Suprapubic skin (tissue), 4 donors: ENCODE results near the gene SETD7. TPM values are rescaled to one million over a fixed set of nuclear protein-coding genes. Genes with fewer than 3 reads are reported as not detected.

Experiments used
- DNase-seq, 2 donors: peaks; one replicate each; pipeline ENCODE4 v3.0.0-alpha.2; 2019; ENCODE audit warnings: low spot score in 2 of 2
- H3K27ac ChIP-seq: fragments of 200-600 bp; sonication (generic); one replicate; pipeline ENCODE4 v1.5.1; 2019
- H3K27me3 ChIP-seq: fragments of 200-600 bp; sonication (generic); one replicate; pipeline ENCODE4 v1.5.1; 2019
- H3K36me3 ChIP-seq: fragments of 200-600 bp; sonication (generic); one replicate; pipeline ENCODE4 v1.5.1; 2019
- H3K4me1 ChIP-seq: fragments of 200-600 bp; sonication (generic); one replicate; pipeline ENCODE4 v1.5.1; 2019
- H3K4me3 ChIP-seq: fragments of 200-600 bp; sonication (generic); one replicate; pipeline ENCODE4 v1.5.1; 2019; ENCODE audit warnings: mild to moderate bottlenecking
- H3K9me3 ChIP-seq: fragments of 200-600 bp; sonication (generic); one replicate; pipeline ENCODE4 v1.5.1; 2019
- CTCF ChIP-seq, 2 donors: fragments of 200-600 bp in 1 of 2; fragments of 450-650 bp in 1 of 2; sonication (generic) in 1 of 2; IDR thresholded peaks; one replicate each; pipeline ENCODE4 v1.5.1; 2016 to 2019; ENCODE audit warnings: antibody characterized with exemption in 2 of 2, mild to moderate bottlenecking in 1 of 2, moderate library complexity in 1 of 2
- EP300 ChIP-seq: sonication (generic); formaldehyde crosslinking; IDR thresholded peaks from one replicate; pipeline ENCODE4 v1.6.1; 2017; ENCODE audit warnings: antibody characterized with exemption
- POLR2A ChIP-seq, 2 donors: fragments of 450-650 bp; IDR thresholded peaks; one replicate each; pipeline ENCODE4 v1.6.1; 2017; ENCODE audit warnings: antibody characterized with exemption in 2 of 2, mild to moderate bottlenecking in 2 of 2, moderate library complexity in 2 of 2
- POLR2AphosphoS5 ChIP-seq, 3 donors: sonication (generic); formaldehyde crosslinking; IDR thresholded peaks; one replicate each; pipeline ENCODE4 v1.6.1; 2017; ENCODE audit warnings: antibody characterized with exemption in 3 of 3
- whole genome bisulfite sequencing: methylation state at CpG from one replicate; pipeline ENCODE4 v1.1.5; 2018; 5-methylcytosine and 5-hydroxymethylcytosine counted together
- total RNA-seq, 4 donors: library from RNA; depleted of rRNA; stranded (reverse); fragments of >200 nt; gene quantifications; one replicate each; pipeline ENCODE4 v1.1.0, GENCODE V29; 2016

The SETD7 gene
- total RNA-seq, 4 donors from 2014 or later = 41.8 to 46.6 (median 43.9) TPM

GRCh38 chr4:139574641-139575040 is 18.6 kb upstream of the SETD7 start:
- H3K4me1 ChIP-seq = no peaks in the 10 kb centered on the region
- no peaks in the 10 kb centered on the region for H3K36me3 ChIP-seq
- TF ChIP-seq POLR2AphosphoS5 (IDR thresholded peaks at IDR 0.05) = no peak
- TF ChIP-seq CTCF (IDR thresholded peaks at IDR 0.05) = no peak
- TF ChIP-seq EP300 = no peak
- no peak for TF ChIP-seq POLR2A (IDR thresholded peaks at IDR 0.05)
- no peaks in the 10 kb centered on the region for H3K27me3 ChIP-seq
- no peaks in the 10 kb centered on the region for H3K9me3 ChIP-seq
- no peak for DNase-seq
- no peak overlapping the region for H3K27ac ChIP-seq
- H3K4me3 ChIP-seq = no peak overlapping the region
- WGBS = 83% methylated on average over 3 of the region's 3 CpGs

- H3K4me3 ChIP-seq = no peak overlapping the region
- WGBS = 69% methylated on average over 8 of the region's 10 CpGs
- TF ChIP-seq POLR2AphosphoS5 (IDR thresholded peaks at IDR 0.05) (no peak), EP300 (no peak), POLR2A (IDR thresholded peaks at IDR 0.05) (no peak), CTCF (IDR thresholded peaks at IDR 0.05) (no peak)
- H3K36me3 ChIP-seq = no peaks in the 10 kb centered on the region
- no peaks in the 10 kb centered on the region for H3K4me1 ChIP-seq
- no peaks in the 10 kb centered on the region for H3K27me3 ChIP-seq
- no peak for DNase-seq
- H3K9me3 ChIP-seq = no peaks in the 10 kb centered on the region
- no peak overlapping the region for H3K27ac ChIP-seq
Observed at GRCh38 chr4:139568206-139568955, 12.4 kb upstream of the SETD7 start.

DNA sequence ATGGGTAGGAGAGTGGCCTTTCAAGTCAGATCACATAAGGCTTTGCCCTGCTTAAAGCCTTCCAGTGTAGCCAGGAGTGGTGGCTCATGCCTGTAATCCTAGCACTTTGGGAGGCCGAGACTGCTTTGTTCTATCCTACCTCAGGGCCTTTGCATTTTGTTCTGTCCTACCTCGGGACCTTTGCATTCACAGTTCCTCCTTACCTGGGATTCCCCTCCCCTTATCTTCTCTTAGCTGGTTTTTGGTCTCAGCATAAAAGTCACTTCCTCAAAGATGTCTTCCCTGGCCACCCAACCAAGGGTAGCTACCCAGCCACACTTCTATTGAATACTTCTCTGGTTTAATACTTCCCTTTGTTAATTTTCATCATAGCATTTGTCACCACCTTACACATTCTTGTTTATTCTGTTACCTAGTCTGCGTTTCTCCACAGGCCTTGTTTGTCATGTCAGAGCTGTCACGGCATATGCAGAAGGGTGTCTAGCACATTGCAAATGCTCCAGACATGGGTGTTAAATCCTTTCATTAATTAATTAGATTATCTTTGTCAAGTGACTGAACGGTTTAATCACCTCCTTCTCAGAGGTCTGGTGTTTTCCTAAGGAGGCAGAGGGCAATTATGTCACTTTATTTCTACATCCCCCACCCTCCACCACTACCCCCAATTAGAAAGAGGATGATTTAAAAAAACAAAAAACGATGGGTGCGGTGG is 11.3 kb upstream of the SETD7 start:
- TF ChIP-seq POLR2A (IDR thresholded peaks at IDR 0.05) (no peak), POLR2AphosphoS5 (IDR thresholded peaks at IDR 0.05) (no peak), CTCF (IDR thresholded peaks at IDR 0.05) (no peak), EP300 (no peak)
- Histone ChIP-seq H3K4me1 (no peaks in the 10 kb centered on the region), H3K4me3 (no peak overlapping the region), H3K36me3 (no peaks in the 10 kb centered on the region), H3K9me3 (no peaks in the 10 kb centered on the region), H3K27me3 (no peaks in the 10 kb centered on the region), H3K27ac (no peak overlapping the region)
- WGBS = 87% methylated on average over 7 of the region's 7 CpGs
- DNase-seq = no peak

DNA sequence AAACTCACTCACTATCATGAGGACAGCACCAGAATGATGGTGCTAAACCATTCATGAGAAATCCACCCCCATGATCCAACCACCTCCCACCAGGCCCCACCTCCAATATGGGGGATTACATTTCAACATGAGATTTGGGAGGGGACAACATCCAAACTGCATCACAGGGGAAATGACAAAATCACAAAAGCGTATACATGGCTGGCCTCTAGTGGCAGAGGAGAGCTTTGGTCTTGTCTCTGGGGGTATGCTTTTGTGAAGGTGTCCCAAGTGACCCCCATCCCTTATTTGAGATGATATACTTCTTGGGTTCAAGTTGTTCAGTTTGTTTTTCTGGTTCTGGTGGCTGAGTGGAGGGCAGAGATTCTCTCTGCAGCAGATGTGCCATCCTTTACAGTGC is 8.5 kb upstream of the SETD7 start:
- no peak overlapping the region for H3K4me3 ChIP-seq
- H3K27ac ChIP-seq = no peak overlapping the region
- no peak for TF ChIP-seq POLR2A (IDR thresholded peaks at IDR 0.05)
- TF ChIP-seq EP300 = no peak
- no peak for TF ChIP-seq CTCF (IDR thresholded peaks at IDR 0.05)
- no peak for TF ChIP-seq POLR2AphosphoS5 (IDR thresholded peaks at IDR 0.05)
- H3K27me3 ChIP-seq = no peaks in the 10 kb centered on the region
- H3K9me3 ChIP-seq = no peaks in the 10 kb centered on the region
- peaks cover 11% of the 10 kb centered on the region for H3K4me1 ChIP-seq
- no peaks in the 10 kb centered on the region for H3K36me3 ChIP-seq
- WGBS = 69% methylated on average over 1 of the region's 1 CpG
- no peak for DNase-seq

DNA sequence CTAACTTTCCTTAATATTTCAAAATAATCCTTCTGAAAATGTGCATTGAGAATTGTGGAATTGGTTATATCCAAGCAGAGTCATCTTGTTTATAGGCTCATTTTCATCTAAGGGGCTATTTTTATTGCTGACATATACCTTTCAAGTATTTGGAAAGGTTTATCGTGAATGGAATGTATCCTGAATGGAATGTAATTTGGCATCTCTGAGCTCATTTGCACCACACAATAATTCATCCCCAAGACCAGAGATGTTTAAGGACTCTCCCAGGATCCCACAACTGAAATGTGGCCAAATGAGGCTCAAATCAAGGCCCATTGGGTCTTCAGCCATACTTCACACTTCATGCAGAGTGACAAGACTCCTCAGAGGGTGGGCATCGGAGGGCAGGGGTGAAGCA is 7.5 kb upstream of the SETD7 start:
- no peak overlapping the region for H3K4me3 ChIP-seq
- 79% methylated on average over 2 of the region's 2 CpGs for WGBS
- TF ChIP-seq EP300 (no peak), CTCF (IDR thresholded peaks at IDR 0.05) (no peak), POLR2A (IDR thresholded peaks at IDR 0.05) (no peak), POLR2AphosphoS5 (IDR thresholded peaks at IDR 0.05) (no peak)
- H3K27ac ChIP-seq = no peak overlapping the region
- H3K4me1 ChIP-seq = peaks cover 19% of the 10 kb centered on the region
- no peaks in the 10 kb centered on the region for H3K9me3 ChIP-seq
- no peaks in the 10 kb centered on the region for H3K36me3 ChIP-seq
- no peak for DNase-seq
- no peaks in the 10 kb centered on the region for H3K27me3 ChIP-seq
